ENCODE results near the gene POLR2E. TPM values are rescaled to one million over a fixed set of nuclear protein-coding genes. Genes with fewer than 3 reads are reported as not detected.

Gene POLR2E
- total and polyA plus RNA-seq, 9 of the 15 experiments (the other 6 are each of a cell fraction or from before 2014, with no cell fraction given) = 3.4 to 413 (median 244) TPM

- TF ChIP-seq NRF1 (conservative IDR thresholded peaks at IDR 0.05 in 1 of 2, IDR thresholded peaks at IDR 0.05 in 1 of 2) (no peak), ZNF23 (CRISPR knock-in tag; IDR thresholded peaks at IDR 0.05) (no peak), NFXL1 (CRISPR knock-in tag; IDR thresholded peaks at IDR 0.05) (no peak), ILF3 (IDR thresholded peaks at IDR 0.05; ENCODE audit: borderline replicate concordance) (0 out of 2 replicates have a peak, but pooled peaks have one; percentile 29), SIRT6 (IDR thresholded peaks at IDR 0.05; ENCODE audit: low read depth, low read length) (no peak), CCNT2 (IDR thresholded peaks at IDR 0.05; ENCODE audit: borderline replicate concordance, extremely low read depth, insufficient read length, low read depth, low read length) (no peak), ATF1 (CRISPR knock-in tag; IDR thresholded peaks at IDR 0.05) (no peak), ATF1 (tag; IDR thresholded peaks at IDR 0.05) (no peak), POLR2H (tag; IDR thresholded peaks at IDR 0.05; ENCODE audit: low read depth) (no peak), HBP1 (CRISPR knock-in tag; IDR thresholded peaks at IDR 0.05) (peak; percentile 96), MCM7 (IDR thresholded peaks at IDR 0.05) (no peak), FOSL1 (tag; conservative IDR thresholded peaks at IDR 0.05) (no peak), HDGF (IDR thresholded peaks at IDR 0.05) (no peak), CGGBP1 (CRISPR knock-in tag; IDR thresholded peaks at IDR 0.05) (no peak), KDM2B (CRISPR knock-in tag; IDR thresholded peaks at IDR 0.05) (no peak), CBX2 (IDR thresholded peaks at IDR 0.05; ENCODE audit: insufficient read depth, low read length, poor library complexity, severe bottlenecking) (no peak), TRIM24 (IDR thresholded peaks at IDR 0.05) (no peak), SRF (CRISPR knock-in tag; IDR thresholded peaks at IDR 0.05) (no peak), MLX (CRISPR knock-in tag; conservative IDR thresholded peaks at IDR 0.05) (no peak), MYC (IDR thresholded peaks at IDR 0.05; ENCODE audit: low read depth, low read length) (no peak), MYC (CRISPR knock-in tag; IDR thresholded peaks at IDR 0.05; ENCODE audit: borderline replicate concordance, low read depth) (no peak), ZNF696 (CRISPR knock-in tag; conservative IDR thresholded peaks at IDR 0.05) (no peak), BACH1 (tag; IDR thresholded peaks at IDR 0.05) (no peak), PHF20 (IDR thresholded peaks at IDR 0.05; ENCODE audit: partially characterized antibody) (no peak), CEBPB (tag; IDR thresholded peaks at IDR 0.05) (no peak), ZBTB9 (CRISPR knock-in tag; IDR thresholded peaks at IDR 0.05) (no peak)
Observed at GRCh38 chr19:1085053-1085658, 10.0 kb downstream of the POLR2E start (continued).

Measured in K562 (cell line).